Nephron progenitor cell (in vitro differentiated cells): ENCODE results near the gene DGKB.

Source experiments
- DNase-seq: peaks from one replicate; pipeline ENCODE4 v3.0.0; 2021
- H3K27ac Mint-ChIP-seq: 2 replicates; pipeline ENCODE4 v1.8.0; 2021; ENCODE audit warnings: mild to moderate bottlenecking, moderate library complexity, mixed read lengths
- H3K27me3 Mint-ChIP-seq: 2 replicates; pipeline ENCODE4 v1.8.0; 2021; ENCODE audit warnings: mild to moderate bottlenecking, low read depth, mixed read lengths; ENCODE audit not compliant: poor library complexity
- H3K36me3 Mint-ChIP-seq: 2 replicates; pipeline ENCODE4 v1.8.0; 2021; ENCODE audit warnings: low read depth, mixed read lengths
- H3K4me1 Mint-ChIP-seq: 2 replicates; pipeline ENCODE4 v1.8.0; 2021; ENCODE audit warnings: mixed read lengths
- H3K4me3 Mint-ChIP-seq: 2 replicates; pipeline ENCODE4 v1.8.0; 2021; ENCODE audit warnings: mild to moderate bottlenecking, moderate library complexity, mixed read lengths
- H3K9me3 Mint-ChIP-seq: 2 replicates; pipeline ENCODE4 v1.8.0; 2021; ENCODE audit warnings: mild to moderate bottlenecking, moderate library complexity, mixed read lengths
- TF ChIP-seq, protein P1 (sequence below): fragments of 200-600 bp; sonication (generic); IDR thresholded peaks from 2 replicates; pipeline ENCODE4 v1.5.0; 2021; ENCODE audit warnings: antibody characterized with exemption

Gene DGKB

DNA sequence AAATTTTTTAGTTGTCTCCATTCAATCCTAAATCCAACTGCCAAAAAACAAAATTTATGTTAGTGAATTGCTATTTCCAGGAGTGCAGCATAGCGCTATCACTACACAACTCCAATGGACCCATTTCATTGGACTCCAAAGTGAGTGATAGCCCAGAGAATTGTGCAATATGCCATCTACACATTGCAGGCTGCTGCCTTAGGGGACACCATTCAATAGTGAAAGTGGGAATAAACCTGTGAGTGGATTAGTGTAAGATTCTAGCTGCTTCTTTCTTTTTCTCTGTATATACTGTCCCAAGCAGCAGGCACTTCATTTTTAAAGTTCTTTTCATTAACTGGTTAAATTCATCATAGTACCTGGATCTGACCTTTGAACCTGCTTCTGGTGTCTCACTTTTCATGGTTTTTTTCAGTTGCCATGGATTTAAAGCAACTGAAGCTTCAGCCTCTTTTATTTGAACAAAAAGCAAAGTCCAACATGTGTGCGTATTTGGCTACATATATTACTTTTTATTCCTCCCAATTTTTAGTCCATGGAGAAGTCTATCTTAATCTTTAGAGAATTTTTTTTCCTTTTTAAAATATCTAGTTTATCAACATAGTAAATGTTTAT is 97.3 kb downstream of the DGKB start:
- no peaks in the 10 kb centered on the region for H3K36me3 Mint-ChIP-seq
- no peaks in the 10 kb centered on the region for H3K4me1 Mint-ChIP-seq
- no peak overlapping the region for H3K4me3 Mint-ChIP-seq
- no peak overlapping the region for H3K27ac Mint-ChIP-seq
- no peaks in the 10 kb centered on the region for H3K27me3 Mint-ChIP-seq
- H3K9me3 Mint-ChIP-seq, result no peaks in the 10 kb centered on the region
- TF ChIP-seq, protein P1, sequence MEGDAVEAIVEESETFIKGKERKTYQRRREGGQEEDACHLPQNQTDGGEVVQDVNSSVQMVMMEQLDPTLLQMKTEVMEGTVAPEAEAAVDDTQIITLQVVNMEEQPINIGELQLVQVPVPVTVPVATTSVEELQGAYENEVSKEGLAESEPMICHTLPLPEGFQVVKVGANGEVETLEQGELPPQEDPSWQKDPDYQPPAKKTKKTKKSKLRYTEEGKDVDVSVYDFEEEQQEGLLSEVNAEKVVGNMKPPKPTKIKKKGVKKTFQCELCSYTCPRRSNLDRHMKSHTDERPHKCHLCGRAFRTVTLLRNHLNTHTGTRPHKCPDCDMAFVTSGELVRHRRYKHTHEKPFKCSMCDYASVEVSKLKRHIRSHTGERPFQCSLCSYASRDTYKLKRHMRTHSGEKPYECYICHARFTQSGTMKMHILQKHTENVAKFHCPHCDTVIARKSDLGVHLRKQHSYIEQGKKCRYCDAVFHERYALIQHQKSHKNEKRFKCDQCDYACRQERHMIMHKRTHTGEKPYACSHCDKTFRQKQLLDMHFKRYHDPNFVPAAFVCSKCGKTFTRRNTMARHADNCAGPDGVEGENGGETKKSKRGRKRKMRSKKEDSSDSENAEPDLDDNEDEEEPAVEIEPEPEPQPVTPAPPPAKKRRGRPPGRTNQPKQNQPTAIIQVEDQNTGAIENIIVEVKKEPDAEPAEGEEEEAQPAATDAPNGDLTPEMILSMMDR, result no peak
- no peak for DNase-seq

DNA sequence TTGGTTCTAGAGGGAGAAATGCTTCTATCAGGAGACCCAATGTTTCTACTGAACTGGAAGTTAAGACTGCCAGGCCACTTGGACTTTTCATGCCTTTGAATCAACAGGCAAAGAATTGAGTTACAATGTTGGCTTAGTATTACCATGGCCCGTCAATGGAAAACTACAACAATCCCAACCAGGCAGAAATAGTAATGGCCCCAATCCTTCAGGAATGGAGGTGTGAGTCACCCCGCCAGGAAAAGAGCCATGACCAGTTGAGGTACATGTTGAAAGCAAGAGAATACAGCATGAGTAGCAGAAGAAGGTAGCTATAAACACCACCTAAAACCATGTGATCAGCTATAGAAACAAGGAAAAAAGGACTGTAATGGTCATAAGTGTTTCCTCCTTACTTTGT is 101.9 kb downstream of the DGKB start:
- Mint-ChIP-seq H3K4me1 (no peaks in the 10 kb centered on the region), H3K27ac (no peak overlapping the region)
- no peak for DNase-seq

DNA sequence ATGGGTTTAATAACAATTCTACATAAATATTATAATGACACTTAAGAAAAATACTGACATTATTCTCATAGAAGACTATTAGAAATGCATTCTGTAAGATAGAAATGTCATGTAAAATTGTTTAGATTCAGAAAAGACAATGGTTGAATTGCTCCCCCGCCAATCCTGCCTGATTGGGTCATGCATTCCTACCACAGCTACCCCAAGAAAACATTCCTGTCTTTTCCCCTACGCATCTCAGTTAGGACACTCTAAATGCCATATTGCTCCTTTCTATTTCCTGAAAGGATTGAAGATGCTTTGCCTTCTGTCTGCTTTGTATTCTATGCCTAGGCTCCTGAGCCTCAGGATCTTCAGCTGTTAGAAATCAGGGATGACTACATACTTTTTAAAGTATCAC is 109.4 kb downstream of the DGKB start:
- H3K36me3 Mint-ChIP-seq, result no peaks in the 10 kb centered on the region
- H3K27ac Mint-ChIP-seq, result no peak overlapping the region
- no peaks in the 10 kb centered on the region for H3K4me1 Mint-ChIP-seq
- DNase-seq, result no peak
- no peak overlapping the region for H3K4me3 Mint-ChIP-seq
- H3K27me3 Mint-ChIP-seq, result no peaks in the 10 kb centered on the region
- TF ChIP-seq, protein P1, result no peak
- no peaks in the 10 kb centered on the region for H3K9me3 Mint-ChIP-seq

More for the DNA sequence above, 101.9 kb downstream of the DGKB start:
- no peak overlapping the region for H3K4me3 Mint-ChIP-seq
- no peaks in the 10 kb centered on the region for H3K9me3 Mint-ChIP-seq
- TF ChIP-seq, protein P1, result no peak
- no peaks in the 10 kb centered on the region for H3K36me3 Mint-ChIP-seq
- peaks cover 3% of the 10 kb centered on the region for H3K27me3 Mint-ChIP-seq

DNA sequence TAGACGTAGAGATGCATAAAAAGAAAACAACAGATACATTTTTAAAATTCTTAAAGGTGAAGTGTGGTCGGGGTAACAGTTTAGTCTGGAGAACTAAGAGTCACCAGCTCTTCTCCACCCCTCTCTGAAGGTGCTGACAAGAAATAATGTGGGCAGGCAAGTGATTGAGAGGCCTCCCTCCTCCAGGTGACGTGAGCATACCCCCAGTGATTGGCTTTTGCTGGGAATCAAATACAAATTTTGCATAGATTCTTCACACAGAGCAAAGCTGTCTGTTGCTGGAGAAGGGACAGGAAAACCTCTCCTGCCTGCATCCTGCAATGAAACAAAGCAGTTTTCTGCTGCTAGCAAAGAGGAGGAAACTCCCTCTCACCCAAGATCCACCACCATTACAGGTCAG is 115.0 kb downstream of the DGKB start:
- Mint-ChIP-seq H3K36me3 (no peaks in the 10 kb centered on the region), H3K27me3 (peaks cover 5% of the 10 kb centered on the region), H3K4me1 (no peaks in the 10 kb centered on the region), H3K9me3 (no peaks in the 10 kb centered on the region), H3K4me3 (no peak overlapping the region), H3K27ac (no peak overlapping the region)
- TF ChIP-seq, protein P1, result no peak
- DNase-seq, result no peak

DNA sequence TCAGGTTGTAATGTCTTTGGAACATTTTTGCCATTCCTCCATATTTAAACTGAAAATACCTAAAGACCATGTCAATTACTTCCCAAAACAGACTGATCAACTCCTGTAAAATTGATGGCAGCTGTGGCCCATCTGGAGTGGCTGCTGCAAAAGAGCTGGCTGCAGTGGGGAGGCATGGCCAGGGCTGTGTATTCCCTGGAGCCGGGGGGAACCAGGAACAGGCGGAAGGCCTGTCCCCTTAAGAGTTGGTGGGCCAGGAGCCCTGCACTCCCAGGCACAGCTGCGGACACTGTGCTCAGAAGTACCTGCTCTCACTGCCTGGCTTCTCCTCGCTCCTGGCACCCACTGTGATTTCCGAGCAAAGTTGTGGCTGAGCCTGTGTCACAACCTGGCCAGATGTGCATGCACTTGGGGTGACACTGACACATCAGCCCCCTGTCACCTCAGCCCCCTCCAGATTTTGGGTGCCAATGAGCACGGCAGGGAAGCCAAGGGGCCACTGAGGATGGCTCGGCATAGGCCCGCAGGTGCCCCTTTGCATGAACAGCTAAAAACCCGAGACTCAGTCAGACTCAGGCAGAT is 116.1 kb downstream of the DGKB start:
- no peak overlapping the region for H3K27ac Mint-ChIP-seq
- TF ChIP-seq, protein P1, result no peak
- H3K36me3 Mint-ChIP-seq, result no peaks in the 10 kb centered on the region
- no peaks in the 10 kb centered on the region for H3K4me1 Mint-ChIP-seq
- no peak for DNase-seq
- no peaks in the 10 kb centered on the region for H3K9me3 Mint-ChIP-seq
- peaks cover 5% of the 10 kb centered on the region for H3K27me3 Mint-ChIP-seq
- H3K4me3 Mint-ChIP-seq, result no peak overlapping the region

DNA sequence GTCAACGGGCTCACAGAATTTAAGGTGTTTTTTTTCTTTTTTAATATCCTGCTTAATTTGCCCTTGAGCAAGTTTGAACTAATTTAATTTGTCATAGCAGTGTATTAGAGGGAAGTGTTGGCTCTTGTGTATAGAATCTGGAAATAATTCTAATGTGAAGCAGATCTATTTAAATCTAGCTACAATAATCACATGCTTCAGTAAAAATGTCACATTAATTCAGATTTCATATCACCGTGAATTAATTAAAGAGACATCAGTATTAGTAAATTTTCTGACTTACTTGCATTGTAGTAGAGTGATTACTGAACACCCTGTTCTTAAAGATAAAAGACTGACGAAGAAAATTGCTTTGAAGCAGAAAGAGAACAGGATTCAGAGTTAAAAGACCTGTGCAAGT is 124.7 kb downstream of the DGKB start:
- Mint-ChIP-seq H3K36me3 (peaks cover 5% of the 10 kb centered on the region), H3K4me3 (no peak overlapping the region), H3K9me3 (peaks cover 23% of the 10 kb centered on the region), H3K4me1 (no peaks in the 10 kb centered on the region), H3K27me3 (peaks cover 1% of the 10 kb centered on the region), H3K27ac (no peak overlapping the region)
- no peak for DNase-seq
- TF ChIP-seq, protein P1, result no peak
